ENCODE results near the gene CLBA1.

Gene CLBA1

GRCh38 chr14:104968541-104969401 is 16.8 kb upstream of the CLBA1 start:
- DNase-seq, result no peak

- DNase-seq, result no peak
Observed at GRCh38 chr14:104969741-104970230, 15.8 kb upstream of the CLBA1 start.

- DNase-seq, result no peak
Observed at GRCh38 chr14:104970231-104971068, 15.1 kb upstream of the CLBA1 start.

GRCh38 chr14:104971447-104972240 is 13.9 kb upstream of the CLBA1 start:
- DNase-seq, result no peak

GRCh38 chr14:104972301-104973134 is 13.1 kb upstream of the CLBA1 start:
- DNase-seq, result no peak

GRCh38 chr14:104973135-104973384 is 12.5 kb upstream of the CLBA1 start:
- no peak for DNase-seq

GRCh38 chr14:104973385-104974145 is 12.0 kb upstream of the CLBA1 start:
- no peak for DNase-seq

- no peak for DNase-seq
Observed at GRCh38 chr14:104974146-104974541, 11.4 kb upstream of the CLBA1 start.

GRCh38 chr14:104974665-104975390 is 10.8 kb upstream of the CLBA1 start:
- DNase-seq, result no peak

- DNase-seq, result no peak
Observed at GRCh38 chr14:104975481-104976197, 9.9 kb upstream of the CLBA1 start.

- peak; percentile 81 for DNase-seq
Observed at GRCh38 chr14:104976198-104977007, 9.2 kb upstream of the CLBA1 start.

GRCh38 chr14:104977008-104977680 is 8.4 kb upstream of the CLBA1 start:
- DNase-seq, result no peak

GRCh38 chr14:104977681-104978653 is 7.6 kb upstream of the CLBA1 start, which contains the start of gene AHNAK2:
Gene AHNAK2, minus strand, starts transcription at chr14:104978374. Its CDS starts 137 bp downstream, at chr14:104978237.
- no peak for DNase-seq

GRCh38 chr14:104978746-104979691 is 6.6 kb upstream of the CLBA1 start:
- DNase-seq, result no peak

GRCh38 chr14:104979758-104980610 is 5.6 kb upstream of the CLBA1 start:
- DNase-seq, result no peak

All from activated CD4-positive, alpha-beta T cell treated with anti-CD3 and anti-CD28 coated beads for 1 hour (primary cell).